Measurements from ENCODE around the gene MAML3. TPM values are rescaled to one million over a fixed set of nuclear protein-coding genes. Genes with fewer than 3 reads are reported as not detected.
A peak's percentile ranks its signal among the peaks of the same experiment; 100 is the strongest.

The MAML3 gene
- total RNA-seq, 1 donor from 2014 or later = 0.79 TPM

DNA sequence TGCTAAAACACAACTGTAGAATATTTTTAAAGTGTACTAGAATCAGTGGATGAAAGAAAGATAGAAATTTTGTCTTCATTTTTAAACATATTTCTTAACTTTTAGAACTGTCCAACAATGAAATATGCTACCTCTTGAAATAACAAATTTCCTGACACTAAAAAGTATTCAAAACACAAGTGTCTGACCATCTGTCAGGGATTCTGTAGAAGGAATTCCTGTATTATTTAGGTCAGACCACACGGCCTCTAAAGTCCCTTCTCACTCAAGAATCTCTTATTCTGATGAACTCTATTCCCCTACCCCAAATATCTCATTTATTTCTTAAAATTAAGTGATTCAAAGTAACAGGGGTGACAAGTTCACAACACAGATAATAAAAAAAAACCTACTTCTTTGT is 99.1 kb downstream of the MAML3 start:
- no peaks in the 10 kb centered on the region for H3K27me3 ChIP-seq (ENCODE audit: control insufficient read depth, insufficient read depth, low read length)
- FAIRE-seq (no peak), DNase-seq (ENCODE audit: low read depth) (no peak)
- TF ChIP-seq, protein P1, sequence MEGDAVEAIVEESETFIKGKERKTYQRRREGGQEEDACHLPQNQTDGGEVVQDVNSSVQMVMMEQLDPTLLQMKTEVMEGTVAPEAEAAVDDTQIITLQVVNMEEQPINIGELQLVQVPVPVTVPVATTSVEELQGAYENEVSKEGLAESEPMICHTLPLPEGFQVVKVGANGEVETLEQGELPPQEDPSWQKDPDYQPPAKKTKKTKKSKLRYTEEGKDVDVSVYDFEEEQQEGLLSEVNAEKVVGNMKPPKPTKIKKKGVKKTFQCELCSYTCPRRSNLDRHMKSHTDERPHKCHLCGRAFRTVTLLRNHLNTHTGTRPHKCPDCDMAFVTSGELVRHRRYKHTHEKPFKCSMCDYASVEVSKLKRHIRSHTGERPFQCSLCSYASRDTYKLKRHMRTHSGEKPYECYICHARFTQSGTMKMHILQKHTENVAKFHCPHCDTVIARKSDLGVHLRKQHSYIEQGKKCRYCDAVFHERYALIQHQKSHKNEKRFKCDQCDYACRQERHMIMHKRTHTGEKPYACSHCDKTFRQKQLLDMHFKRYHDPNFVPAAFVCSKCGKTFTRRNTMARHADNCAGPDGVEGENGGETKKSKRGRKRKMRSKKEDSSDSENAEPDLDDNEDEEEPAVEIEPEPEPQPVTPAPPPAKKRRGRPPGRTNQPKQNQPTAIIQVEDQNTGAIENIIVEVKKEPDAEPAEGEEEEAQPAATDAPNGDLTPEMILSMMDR (IDR thresholded peaks at IDR 0.05; ENCODE audit: insufficient read depth, low read length, severe bottlenecking) = no peak
- no peak overlapping the region for H3K4me3 ChIP-seq (ENCODE audit: low read depth, low read length)
- no peaks in the 10 kb centered on the region for H3K36me3 ChIP-seq (ENCODE audit: control insufficient read depth, insufficient read depth, low read length)

- H3K4me3 ChIP-seq (ENCODE audit: low read depth, low read length) = no peak overlapping the region
- DNase-seq (ENCODE audit: low read depth) (no peak), FAIRE-seq (peak; percentile 7)
- no peaks in the 10 kb centered on the region for H3K27me3 ChIP-seq (ENCODE audit: control insufficient read depth, insufficient read depth, low read length)
- H3K36me3 ChIP-seq (ENCODE audit: control insufficient read depth, insufficient read depth, low read length) = no peaks in the 10 kb centered on the region
- TF ChIP-seq, protein P1 (IDR thresholded peaks at IDR 0.05; ENCODE audit: insufficient read depth, low read length, severe bottlenecking) = no peak
Observed at GRCh38 chr4:140053185-140053584, 100.8 kb downstream of the MAML3 start.

DNA sequence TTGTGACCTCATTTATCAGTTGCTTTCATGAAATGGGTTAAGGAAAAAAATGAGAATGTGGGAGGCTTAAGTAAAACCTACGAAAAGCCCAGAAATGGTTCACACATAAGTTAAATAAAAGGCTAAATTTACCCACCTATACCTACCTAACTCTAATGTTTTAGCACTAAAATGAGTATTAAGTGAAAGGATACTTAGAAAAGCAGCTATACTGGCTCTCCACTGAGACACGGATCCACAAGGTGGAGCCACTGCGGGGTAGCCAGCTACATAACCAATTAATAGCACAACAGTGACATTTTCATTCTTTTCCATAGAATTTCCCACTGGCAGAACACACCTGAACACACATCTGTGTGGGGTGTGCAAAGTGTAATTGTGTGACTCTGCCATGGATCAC is 101.9 kb downstream of the MAML3 start:
- DNase-seq (ENCODE audit: low read depth) (peak; percentile 36), FAIRE-seq (no peak)
- TF ChIP-seq, protein P1 (IDR thresholded peaks at IDR 0.05; ENCODE audit: insufficient read depth, low read length, severe bottlenecking) = peak; percentile 60
- no peaks in the 10 kb centered on the region for H3K27me3 ChIP-seq (ENCODE audit: control insufficient read depth, insufficient read depth, low read length)
- no peak overlapping the region for H3K4me3 ChIP-seq (ENCODE audit: low read depth, low read length)
- no peaks in the 10 kb centered on the region for H3K36me3 ChIP-seq (ENCODE audit: control insufficient read depth, insufficient read depth, low read length)

- Histone ChIP-seq H3K36me3 (ENCODE audit: control insufficient read depth, insufficient read depth, low read length) (no peaks in the 10 kb centered on the region), H3K4me3 (ENCODE audit: low read depth, low read length) (no peak overlapping the region), H3K27me3 (ENCODE audit: control insufficient read depth, insufficient read depth, low read length) (no peaks in the 10 kb centered on the region)
- no peak for FAIRE-seq
- TF ChIP-seq, protein P1 (IDR thresholded peaks at IDR 0.05; ENCODE audit: insufficient read depth, low read length, severe bottlenecking) = peak; percentile 37
- DNase-seq (ENCODE audit: low read depth) = no peak
Observed at GRCh38 chr4:140049849-140050637, 103.9 kb downstream of the MAML3 start.

GRCh38 chr4:140049024-140049848 is 104.7 kb downstream of the MAML3 start:
- no peak for FAIRE-seq

More at GRCh38 chr4:140049024-140049848, 104.7 kb downstream of the MAML3 start:
- no peak overlapping the region for H3K4me3 ChIP-seq (ENCODE audit: low read depth, low read length)
- peak; percentile 30 for DNase-seq (ENCODE audit: low read depth)
- TF ChIP-seq, protein P1 (IDR thresholded peaks at IDR 0.05; ENCODE audit: insufficient read depth, low read length, severe bottlenecking) = no peak
- H3K27me3 ChIP-seq (ENCODE audit: control insufficient read depth, insufficient read depth, low read length) = no peaks in the 10 kb centered on the region
- H3K36me3 ChIP-seq (ENCODE audit: control insufficient read depth, insufficient read depth, low read length) = no peaks in the 10 kb centered on the region

Data from bronchial epithelial cell (primary cell).